ENCODE results near the gene COA1. TPM values are rescaled to one million over a fixed set of nuclear protein-coding genes. Genes with fewer than 3 reads are reported as not detected.

Gene COA1
- total and polyA plus RNA-seq, 2 donors (not counting 1 experiment from before 2014, with no cell fraction given) = 28.7 to 72.7 TPM

GRCh38 chr7:43692582-43693373 lies 36.5 kb downstream of the COA1 start:
- intact Hi-C loops (cut with micrococcal nuclease) = no loop called here
- Mint-ChIP-seq H3K9me3 (ENCODE audit: insufficient read depth) (peaks cover 6% of the 10 kb centered on the region), H3K27ac (peak overlapping the region; percentile 47), H3K4me3 (no peak overlapping the region), H3K27me3 (no peaks in the 10 kb centered on the region), H3K4me1 (peaks cover 43% of the 10 kb centered on the region)
- Histone ChIP-seq H3K36me3 (replicated peaks in 1 of 2; ENCODE audit: control extremely low read depth in 1 of 2, control insufficient read depth in 1 of 2, extremely low read depth in 1 of 2, insufficient read depth in 2 of 2, low read length in 1 of 2) (no peaks in the 10 kb centered on the region), H3K4me3 (ENCODE audit: control extremely low read depth in 1 of 5, extremely low read depth in 1 of 5, insufficient read depth in 1 of 5, low read depth in 2 of 5, low read length in 4 of 5) (no peak overlapping the region), H3K9ac (ENCODE audit: low read length) (no peak overlapping the region), H3K4me2 (replicated peaks; ENCODE audit: low read depth, low read length, poor library complexity, severe bottlenecking) (no peak overlapping the region), H3K27ac (ENCODE audit: low read length in 2 of 2) (no peak overlapping the region), H3K4me1 (ENCODE audit: control insufficient read depth in 2 of 2, insufficient read depth in 2 of 2, low read length in 2 of 2) (peaks cover 29 to 44% of the 10 kb centered on the region in 2 donors), H3K79me2 (ENCODE audit: control insufficient read depth, insufficient read depth, low read length) (peaks cover 97% of the 10 kb centered on the region), H2AFZ (ENCODE audit: insufficient read depth, low read depth, low read length, poor library complexity, severe bottlenecking) (no peak overlapping the region), H4K20me1 (ENCODE audit: control insufficient read depth, insufficient read depth, low read length, poor library complexity, severe bottlenecking) (no peaks in the 10 kb centered on the region), H3K27me3 (replicated peaks in 1 of 4; ENCODE audit: control extremely low read depth in 1 of 4, control insufficient read depth in 3 of 4, insufficient read depth in 4 of 4, low read length in 3 of 4) (no peaks in the 10 kb centered on the region), H3K9me3 (ENCODE audit: control extremely low read depth in 1 of 3, control insufficient read depth in 2 of 3, insufficient read depth in 1 of 3, low read length in 2 of 3) (peaks cover 2 to 7% (median 3%) of the 10 kb centered on the region in 3 donors)
- POLR2A ChIA-PET = interaction anchor here (0.6 kb wide), 2 partner anchors 15 to 881 kb away, joined by 4 to 6 read pairs; no protein-coding TSS in a partner anchor
- TF ChIP-seq CTCF (IDR thresholded peaks at IDR 0.05) (no peak), EZH2 (IDR thresholded peaks at IDR 0.05; ENCODE audit: borderline replicate concordance, insufficient read depth, low read depth, low read length, poor library complexity, severe bottlenecking) (no peak)
- DNase-seq = no peak
- ATAC-seq (ENCODE audit: low read depth) = no peak
- CTCF ChIA-PET = interaction anchor here (0.9 to 9.5 kb wide), 7 partner anchors 13 to 432 kb away, joined by 3 to 74 read pairs (median 3); partner anchors contain the start of gene STK17A
- WGBS (ENCODE audit: insufficient coverage) = 91% methylated on average over 2 of the region's 2 CpGs

GRCh38 chr7:43691611-43692010 lies 37.7 kb downstream of the COA1 start:
- no peak overlapping the region for H3K4me2 ChIP-seq (replicated peaks; ENCODE audit: low read depth, low read length, poor library complexity, severe bottlenecking)
- peaks cover 97% of the 10 kb centered on the region for H3K79me2 ChIP-seq (ENCODE audit: control insufficient read depth, insufficient read depth, low read length)
- H3K9ac ChIP-seq (ENCODE audit: low read length) = no peak overlapping the region
- Mint-ChIP-seq H3K4me3 (no peak overlapping the region), H3K4me1 (peaks cover 45% of the 10 kb centered on the region), H3K27me3 (no peaks in the 10 kb centered on the region), H3K27ac (peak overlapping the region; percentile 39), H3K9me3 (ENCODE audit: insufficient read depth) (peaks cover 10% of the 10 kb centered on the region)
- ATAC-seq (ENCODE audit: low read depth) = no peak
- ChIA-PET POLR2A (no interaction called here), CTCF (interaction anchor here (0.6 to 9.5 kb wide), 4 partner anchors 30 to 113 kb away, joined by 3 to 74 read pairs (median 3); partner anchors contain the start of gene STK17A)
- intact Hi-C loops (cut with micrococcal nuclease) = no loop called here
- no peak overlapping the region for H3K4me3 ChIP-seq (ENCODE audit: control extremely low read depth in 1 of 5, extremely low read depth in 1 of 5, insufficient read depth in 1 of 5, low read depth in 2 of 5, low read length in 4 of 5)
- no peak overlapping the region for H2AFZ ChIP-seq (ENCODE audit: insufficient read depth, low read depth, low read length, poor library complexity, severe bottlenecking)
- H3K36me3 ChIP-seq (replicated peaks in 1 of 2; ENCODE audit: control extremely low read depth in 1 of 2, control insufficient read depth in 1 of 2, extremely low read depth in 1 of 2, insufficient read depth in 2 of 2, low read length in 1 of 2) = no peaks in the 10 kb centered on the region
- peaks cover 2 to 7% (median 3%) of the 10 kb centered on the region in 3 donors for H3K9me3 ChIP-seq (ENCODE audit: control extremely low read depth in 1 of 3, control insufficient read depth in 2 of 3, insufficient read depth in 1 of 3, low read length in 2 of 3)
- no peaks in the 10 kb centered on the region for H3K27me3 ChIP-seq (replicated peaks in 1 of 4; ENCODE audit: control extremely low read depth in 1 of 4, control insufficient read depth in 3 of 4, insufficient read depth in 4 of 4, low read length in 3 of 4)
- no peak for TF ChIP-seq CTCF (IDR thresholded peaks at IDR 0.05)
- no peak for TF ChIP-seq EZH2 (IDR thresholded peaks at IDR 0.05; ENCODE audit: borderline replicate concordance, insufficient read depth, low read depth, low read length, poor library complexity, severe bottlenecking)
- peaks cover 25 to 41% of the 10 kb centered on the region in 2 donors for H3K4me1 ChIP-seq (ENCODE audit: control insufficient read depth in 2 of 2, insufficient read depth in 2 of 2, low read length in 2 of 2)
- DNase-seq = no peak
- H3K27ac ChIP-seq (ENCODE audit: low read length in 2 of 2) = no peak overlapping the region
- WGBS (ENCODE audit: insufficient coverage) = 85% methylated on average over 3 of the region's 3 CpGs
- H4K20me1 ChIP-seq (ENCODE audit: control insufficient read depth, insufficient read depth, low read length, poor library complexity, severe bottlenecking) = no peaks in the 10 kb centered on the region
